Epithelial cell of proximal tubule (primary cell): ENCODE measurements around the gene C1QTNF4. TPM values are rescaled to one million over a fixed set of nuclear protein-coding genes. Genes with fewer than 3 reads are reported as not detected.

ENCODE experiments used
- DNase-seq: peaks from one replicate; pipeline ENCODE4 v3.0.0-alpha.2; 2011; ENCODE audit warnings: low read depth
- H3K4me3 ChIP-seq: 2 replicates; pipeline ENCODE4 v1.5.1; 2011; ENCODE audit warnings: low read depth, mild to moderate bottlenecking, low read length
- CTCF ChIP-seq: conservative IDR thresholded peaks from 2 replicates; pipeline ENCODE4 v1.5.1; 2012; ENCODE audit warnings: low read depth, mild to moderate bottlenecking, low read length
- total RNA-seq: library from RNA; depleted of rRNA; stranded (reverse); fragments of >200 nt; gene quantifications from 2 replicates; pipeline ENCODE4 v1.2.3, GENCODE V29; 2015

Gene C1QTNF4
- total RNA-seq, 1 donor from 2014 or later, result 3.1 TPM

DNA sequence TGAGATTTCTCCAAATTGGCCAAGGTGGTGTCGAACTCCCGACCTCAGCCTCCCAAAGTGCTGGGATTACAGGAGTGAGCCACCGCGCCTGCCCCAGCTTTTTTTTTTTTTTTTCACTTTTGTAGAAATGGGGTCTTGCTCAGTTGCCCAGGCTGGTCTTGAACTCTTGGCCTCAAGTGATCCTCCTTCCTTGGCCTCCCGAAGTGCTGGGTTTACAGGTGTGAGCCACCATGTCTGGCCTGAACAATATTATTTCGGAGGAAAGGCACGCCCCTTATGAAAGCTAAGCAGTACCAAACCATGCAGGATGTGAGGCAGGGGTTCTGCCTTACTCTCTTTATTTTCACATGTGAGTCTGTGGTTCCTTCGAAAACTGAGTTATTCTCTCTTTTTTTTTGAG is 32.0 kb upstream of the C1QTNF4 start:
- no peak overlapping the region for H3K4me3 ChIP-seq
- no peak for DNase-seq
- no peak for TF ChIP-seq CTCF

DNA sequence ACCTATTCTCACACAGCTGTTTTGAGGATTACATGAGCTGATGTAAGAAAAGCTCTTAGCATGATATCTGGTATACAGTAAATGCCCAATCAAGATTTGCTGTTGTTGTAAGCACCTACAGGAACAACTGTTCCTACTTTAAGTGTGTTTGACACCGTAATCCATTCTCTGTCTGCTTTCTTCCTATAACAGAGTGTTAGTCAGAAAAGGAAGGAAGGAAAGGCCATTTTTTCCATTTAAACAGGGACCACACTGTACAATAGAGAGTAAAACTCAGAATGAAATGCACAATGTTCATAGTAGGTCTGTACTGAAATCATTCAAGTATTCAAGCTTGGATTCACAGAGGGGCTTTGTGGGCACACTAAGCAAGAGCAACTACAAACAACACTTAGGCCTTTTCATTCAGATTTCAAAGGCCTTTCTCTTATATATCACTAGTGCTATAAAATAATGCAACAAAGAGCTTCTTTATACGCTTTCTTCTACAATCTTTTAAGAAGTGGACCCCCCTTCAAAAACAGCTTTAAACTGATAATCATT is 26.7 kb upstream of the C1QTNF4 start:
- DNase-seq, result no peak
- no peak for TF ChIP-seq CTCF
- H3K4me3 ChIP-seq, result no peak overlapping the region

GRCh38 chr11:47617417-47617809 is 23.2 kb upstream of the C1QTNF4 start:
- no peak overlapping the region for H3K4me3 ChIP-seq
- TF ChIP-seq CTCF, result no peak

DNA sequence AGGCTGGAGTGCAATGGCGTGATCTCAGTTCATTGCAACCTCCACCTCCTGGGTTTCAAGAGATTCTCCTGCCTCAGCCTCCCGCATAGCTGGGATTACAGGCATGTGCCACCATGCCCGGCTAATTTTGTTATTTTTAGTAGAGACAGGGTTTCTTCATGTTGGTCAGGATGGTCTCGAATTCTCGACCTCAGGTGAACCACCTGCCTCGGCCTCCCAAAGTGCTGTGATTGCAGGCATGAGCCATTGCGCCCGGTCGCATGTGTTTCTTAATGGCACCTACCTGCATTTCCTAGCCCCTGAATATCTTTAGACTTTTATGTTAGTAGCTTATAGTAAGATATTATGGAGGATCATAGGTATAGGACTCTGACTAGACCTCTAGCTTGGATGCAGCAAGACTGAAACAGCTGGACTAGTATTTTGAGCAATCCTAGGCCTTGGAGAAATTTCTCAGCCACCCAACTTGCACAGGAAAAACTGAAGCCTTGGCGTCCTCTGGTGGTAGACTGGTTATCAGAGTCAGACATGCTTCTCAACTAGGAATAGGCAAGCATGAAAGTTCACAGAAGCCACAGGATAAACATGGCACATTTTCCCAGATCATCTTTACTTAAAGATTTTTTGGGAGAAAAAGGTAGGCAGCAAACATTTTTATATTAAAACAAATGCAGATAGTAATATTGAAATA is 22.7 kb upstream of the C1QTNF4 start:
- DNase-seq, result no peak
- H3K4me3 ChIP-seq, result no peak overlapping the region

More at GRCh38 chr11:47617417-47617809, 23.2 kb upstream of the C1QTNF4 start:
- DNase-seq, result no peak

DNA sequence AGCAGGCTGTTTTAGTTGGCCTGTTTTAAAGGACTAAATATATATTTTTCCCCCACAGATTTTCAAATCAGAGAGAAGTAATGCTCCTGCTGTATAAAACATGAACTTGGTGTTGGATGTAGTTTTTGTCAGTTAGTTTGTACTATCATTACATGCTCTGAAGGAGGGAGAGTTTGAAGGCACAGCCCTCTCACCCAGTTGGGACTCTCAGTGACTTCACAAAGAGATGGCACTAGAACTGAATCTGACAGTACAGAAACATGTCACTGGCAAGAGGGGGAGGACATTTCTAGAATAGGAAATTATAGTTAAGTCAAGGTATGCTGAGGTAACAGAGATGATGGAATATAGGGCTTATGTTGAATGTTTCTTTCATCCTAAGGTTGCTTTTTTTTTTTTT is 21.0 kb upstream of the C1QTNF4 start:
- H3K4me3 ChIP-seq, result no peak overlapping the region
- no peak for TF ChIP-seq CTCF
- no peak for DNase-seq

More for the DNA sequence above, 22.7 kb upstream of the C1QTNF4 start:
- peak; percentile 75 for TF ChIP-seq CTCF

DNA sequence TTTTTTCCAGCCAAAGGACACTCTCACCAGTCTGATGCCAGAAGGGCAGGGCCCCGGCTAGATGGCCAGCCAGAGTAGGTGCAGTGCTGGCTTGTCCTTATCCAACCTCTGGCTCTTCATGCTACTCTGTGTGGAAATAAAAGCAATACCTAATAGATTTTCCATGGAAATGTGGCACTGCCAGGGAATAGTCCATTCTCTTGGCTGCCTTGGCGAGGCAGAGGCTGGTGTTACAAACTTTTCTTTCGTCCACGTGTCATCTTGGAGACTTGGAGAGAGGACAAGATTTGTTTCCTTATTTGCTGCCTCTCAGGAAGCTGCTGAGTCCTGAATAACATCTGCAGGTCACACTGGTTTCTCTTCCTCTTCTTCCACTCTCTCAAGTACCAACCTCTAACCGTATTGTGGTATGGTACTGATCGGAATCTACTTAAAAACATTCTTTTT is 17.2 kb upstream of the C1QTNF4 start:
- no peak for DNase-seq
- TF ChIP-seq CTCF, result no peak
- H3K4me3 ChIP-seq, result no peak overlapping the region

- no peak overlapping the region for H3K4me3 ChIP-seq
- no peak for DNase-seq
- TF ChIP-seq CTCF, result no peak
Measured at GRCh38 chr11:47609675-47610074, 15.5 kb upstream of the C1QTNF4 start.
